HepG2 (cell line): Measurements from ENCODE around the gene SLC44A4. TPM values are rescaled to one million over a fixed set of nuclear protein-coding genes. Genes with fewer than 3 reads are reported as not detected.

ENCODE experiments used
- CHD4 ChIP-seq: fragments of 200-600 bp; sonication (generic); IDR thresholded peaks from 2 replicates; pipeline ENCODE4 v1.7.0; 2017; ENCODE audit warnings: mild to moderate bottlenecking, low read length, borderline replicate concordance
- KAT8 ChIP-seq: IDR thresholded peaks from 2 replicates; pipeline ENCODE4 v1.6.1; 2016; ENCODE audit warnings: missing genetic modification reagents, missing compliant biosample characterization
- KDM4B ChIP-seq: sonication (generic); formaldehyde crosslinking; IDR thresholded peaks from 2 replicates; pipeline ENCODE4 v1.4.0; 2020; ENCODE audit warnings: missing genetic modification reagents
- NCOA2 ChIP-seq: sonication (generic); formaldehyde crosslinking; IDR thresholded peaks from 2 replicates; pipeline ENCODE4 v1.8.0; 2022; ENCODE audit warnings: inconsistent platforms
- RBFOX2 ChIP-seq: fragments of 200-400 bp; formaldehyde crosslinking; IDR thresholded peaks from 2 replicates; pipeline ENCODE4 v1.6.1; 2017; ENCODE audit warnings: low read depth, mild to moderate bottlenecking, low read length
- SMAD3 ChIP-seq: sonication (generic); formaldehyde crosslinking; IDR thresholded peaks from 2 replicates; pipeline ENCODE4 v1.4.0; 2020; ENCODE audit warnings: missing genetic modification reagents
- TAF1 ChIP-seq: sonication (generic); formaldehyde crosslinking; IDR thresholded peaks from 2 replicates; pipeline ENCODE4 v1.4.0; 2020; ENCODE audit warnings: missing genetic modification reagents
- ZNF180 ChIP-seq: sonication (generic); formaldehyde crosslinking; IDR thresholded peaks from 2 replicates; pipeline ENCODE4 v1.4.0; 2020; ENCODE audit warnings: low read depth, missing genetic modification reagents, borderline replicate concordance
- ZNF263 ChIP-seq: sonication (generic); formaldehyde crosslinking; IDR thresholded peaks from 2 replicates; pipeline ENCODE4 v1.4.0; 2020; ENCODE audit warnings: missing genetic modification reagents
- ZNF430 ChIP-seq: sonication (generic); formaldehyde crosslinking; IDR thresholded peaks from 2 replicates; pipeline ENCODE4 v1.9.0; 2021; ENCODE audit warnings: mild to moderate bottlenecking, missing genetic modification reagents
- ZNF451 ChIP-seq: sonication (generic); formaldehyde crosslinking; IDR thresholded peaks from 2 replicates; pipeline ENCODE4 v1.5.0; 2020; ENCODE audit warnings: mild to moderate bottlenecking, missing genetic modification reagents
- polyA plus RNA-seq, 8 experiments: library from polyadenylated mRNA; depleted of rRNA in 3 of 8; stranded (reverse) in 7 of 8; unstranded in 1 of 8; fragments of >200 nt; fragmentation: Illumina TruSeq in 4 of 8; extraction: Trizol in 4 of 8; gene quantifications; 2 replicates each; pipeline versions ENCODE4 v1.2.1 to v1.2.3, GENCODE V29; 2011 to 2016; ENCODE audit warnings: low read depth in 4 of 8, missing spikeins in 1 of 8, mixed read lengths in 1 of 8; ENCODE audit not compliant: insufficient read depth in 1 of 8
- total RNA-seq, 5 experiments: library from RNA; depleted of rRNA; stranded (reverse); fragments of >200 nt; fragmentation: Illumina TruSeq; extraction: Trizol; gene quantifications; 2 replicates each; pipeline ENCODE4 v1.2.3, GENCODE V29; 2016; ENCODE audit warnings: low read depth in 1 of 5
- TF ChIP-seq, protein P1 (sequence below): sonication (generic); formaldehyde crosslinking; IDR thresholded peaks from 2 replicates; pipeline ENCODE4 v1.4.0; 2020; ENCODE audit warnings: missing genetic modification reagents
- TF ChIP-seq, protein P2 (sequence below): sonication (generic); formaldehyde crosslinking; IDR thresholded peaks from 2 replicates; pipeline ENCODE4 v1.5.1; 2020; ENCODE audit warnings: missing genetic modification reagents, mild to moderate bottlenecking, borderline replicate concordance
- TF ChIP-seq, protein P3 (sequence below): sonication (generic); formaldehyde crosslinking; IDR thresholded peaks from one replicate; pipeline ENCODE4 v1.5.1; 2020; ENCODE audit warnings: mild to moderate bottlenecking, missing genetic modification reagents; ENCODE audit errors: not compliant biosample characterization

Gene SLC44A4
- total and polyA plus RNA-seq, 2 of the 13 experiments (the other 11 are each of a cell fraction or from before 2014, with no cell fraction given), result 3.5 to 5.9 TPM

- TF ChIP-seq, protein P1, sequence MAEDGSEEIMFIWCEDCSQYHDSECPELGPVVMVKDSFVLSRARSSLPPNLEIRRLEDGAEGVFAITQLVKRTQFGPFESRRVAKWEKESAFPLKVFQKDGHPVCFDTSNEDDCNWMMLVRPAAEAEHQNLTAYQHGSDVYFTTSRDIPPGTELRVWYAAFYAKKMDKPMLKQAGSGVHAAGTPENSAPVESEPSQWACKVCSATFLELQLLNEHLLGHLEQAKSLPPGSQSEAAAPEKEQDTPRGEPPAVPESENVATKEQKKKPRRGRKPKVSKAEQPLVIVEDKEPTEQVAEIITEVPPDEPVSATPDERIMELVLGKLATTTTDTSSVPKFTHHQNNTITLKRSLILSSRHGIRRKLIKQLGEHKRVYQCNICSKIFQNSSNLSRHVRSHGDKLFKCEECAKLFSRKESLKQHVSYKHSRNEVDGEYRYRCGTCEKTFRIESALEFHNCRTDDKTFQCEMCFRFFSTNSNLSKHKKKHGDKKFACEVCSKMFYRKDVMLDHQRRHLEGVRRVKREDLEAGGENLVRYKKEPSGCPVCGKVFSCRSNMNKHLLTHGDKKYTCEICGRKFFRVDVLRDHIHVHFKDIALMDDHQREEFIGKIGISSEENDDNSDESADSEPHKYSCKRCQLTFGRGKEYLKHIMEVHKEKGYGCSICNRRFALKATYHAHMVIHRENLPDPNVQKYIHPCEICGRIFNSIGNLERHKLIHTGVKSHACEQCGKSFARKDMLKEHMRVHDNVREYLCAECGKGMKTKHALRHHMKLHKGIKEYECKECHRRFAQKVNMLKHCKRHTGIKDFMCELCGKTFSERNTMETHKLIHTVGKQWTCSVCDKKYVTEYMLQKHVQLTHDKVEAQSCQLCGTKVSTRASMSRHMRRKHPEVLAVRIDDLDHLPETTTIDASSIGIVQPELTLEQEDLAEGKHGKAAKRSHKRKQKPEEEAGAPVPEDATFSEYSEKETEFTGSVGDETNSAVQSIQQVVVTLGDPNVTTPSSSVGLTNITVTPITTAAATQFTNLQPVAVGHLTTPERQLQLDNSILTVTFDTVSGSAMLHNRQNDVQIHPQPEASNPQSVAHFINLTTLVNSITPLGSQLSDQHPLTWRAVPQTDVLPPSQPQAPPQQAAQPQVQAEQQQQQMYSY, result no peak
- TF ChIP-seq KAT8 (CRISPR knock-in tag), result peak; percentile 67
- TF ChIP-seq CHD4, result no peak
- TF ChIP-seq TAF1 (CRISPR knock-in tag), result peak; percentile 88
- TF ChIP-seq ZNF430 (CRISPR knock-in tag), result peak; percentile 43; the same call in 1 of the 2 replicates
- TF ChIP-seq, protein P2, sequence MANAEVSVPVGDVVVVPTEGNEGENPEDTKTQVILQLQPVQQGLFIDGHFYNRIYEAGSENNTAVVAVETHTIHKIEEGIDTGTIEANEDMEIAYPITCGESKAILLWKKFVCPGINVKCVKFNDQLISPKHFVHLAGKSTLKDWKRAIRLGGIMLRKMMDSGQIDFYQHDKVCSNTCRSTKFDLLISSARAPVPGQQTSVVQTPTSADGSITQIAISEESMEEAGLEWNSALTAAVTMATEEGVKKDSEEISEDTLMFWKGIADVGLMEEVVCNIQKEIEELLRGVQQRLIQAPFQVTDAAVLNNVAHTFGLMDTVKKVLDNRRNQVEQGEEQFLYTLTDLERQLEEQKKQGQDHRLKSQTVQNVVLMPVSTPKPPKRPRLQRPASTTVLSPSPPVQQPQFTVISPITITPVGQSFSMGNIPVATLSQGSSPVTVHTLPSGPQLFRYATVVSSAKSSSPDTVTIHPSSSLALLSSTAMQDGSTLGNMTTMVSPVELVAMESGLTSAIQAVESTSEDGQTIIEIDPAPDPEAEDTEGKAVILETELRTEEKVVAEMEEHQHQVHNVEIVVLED, result peak; percentile 57; the same call in 1 of the 2 replicates
- TF ChIP-seq ZNF263, result peak; percentile 25; the same call in 1 of the 2 replicates
- no peak for TF ChIP-seq KDM4B (CRISPR knock-in tag)
- peak; percentile 40; the same call in 1 of the 2 replicates for TF ChIP-seq NCOA2
- TF ChIP-seq ZNF180, result no peak
- peak; percentile 77 for TF ChIP-seq RBFOX2
- TF ChIP-seq, protein P3, sequence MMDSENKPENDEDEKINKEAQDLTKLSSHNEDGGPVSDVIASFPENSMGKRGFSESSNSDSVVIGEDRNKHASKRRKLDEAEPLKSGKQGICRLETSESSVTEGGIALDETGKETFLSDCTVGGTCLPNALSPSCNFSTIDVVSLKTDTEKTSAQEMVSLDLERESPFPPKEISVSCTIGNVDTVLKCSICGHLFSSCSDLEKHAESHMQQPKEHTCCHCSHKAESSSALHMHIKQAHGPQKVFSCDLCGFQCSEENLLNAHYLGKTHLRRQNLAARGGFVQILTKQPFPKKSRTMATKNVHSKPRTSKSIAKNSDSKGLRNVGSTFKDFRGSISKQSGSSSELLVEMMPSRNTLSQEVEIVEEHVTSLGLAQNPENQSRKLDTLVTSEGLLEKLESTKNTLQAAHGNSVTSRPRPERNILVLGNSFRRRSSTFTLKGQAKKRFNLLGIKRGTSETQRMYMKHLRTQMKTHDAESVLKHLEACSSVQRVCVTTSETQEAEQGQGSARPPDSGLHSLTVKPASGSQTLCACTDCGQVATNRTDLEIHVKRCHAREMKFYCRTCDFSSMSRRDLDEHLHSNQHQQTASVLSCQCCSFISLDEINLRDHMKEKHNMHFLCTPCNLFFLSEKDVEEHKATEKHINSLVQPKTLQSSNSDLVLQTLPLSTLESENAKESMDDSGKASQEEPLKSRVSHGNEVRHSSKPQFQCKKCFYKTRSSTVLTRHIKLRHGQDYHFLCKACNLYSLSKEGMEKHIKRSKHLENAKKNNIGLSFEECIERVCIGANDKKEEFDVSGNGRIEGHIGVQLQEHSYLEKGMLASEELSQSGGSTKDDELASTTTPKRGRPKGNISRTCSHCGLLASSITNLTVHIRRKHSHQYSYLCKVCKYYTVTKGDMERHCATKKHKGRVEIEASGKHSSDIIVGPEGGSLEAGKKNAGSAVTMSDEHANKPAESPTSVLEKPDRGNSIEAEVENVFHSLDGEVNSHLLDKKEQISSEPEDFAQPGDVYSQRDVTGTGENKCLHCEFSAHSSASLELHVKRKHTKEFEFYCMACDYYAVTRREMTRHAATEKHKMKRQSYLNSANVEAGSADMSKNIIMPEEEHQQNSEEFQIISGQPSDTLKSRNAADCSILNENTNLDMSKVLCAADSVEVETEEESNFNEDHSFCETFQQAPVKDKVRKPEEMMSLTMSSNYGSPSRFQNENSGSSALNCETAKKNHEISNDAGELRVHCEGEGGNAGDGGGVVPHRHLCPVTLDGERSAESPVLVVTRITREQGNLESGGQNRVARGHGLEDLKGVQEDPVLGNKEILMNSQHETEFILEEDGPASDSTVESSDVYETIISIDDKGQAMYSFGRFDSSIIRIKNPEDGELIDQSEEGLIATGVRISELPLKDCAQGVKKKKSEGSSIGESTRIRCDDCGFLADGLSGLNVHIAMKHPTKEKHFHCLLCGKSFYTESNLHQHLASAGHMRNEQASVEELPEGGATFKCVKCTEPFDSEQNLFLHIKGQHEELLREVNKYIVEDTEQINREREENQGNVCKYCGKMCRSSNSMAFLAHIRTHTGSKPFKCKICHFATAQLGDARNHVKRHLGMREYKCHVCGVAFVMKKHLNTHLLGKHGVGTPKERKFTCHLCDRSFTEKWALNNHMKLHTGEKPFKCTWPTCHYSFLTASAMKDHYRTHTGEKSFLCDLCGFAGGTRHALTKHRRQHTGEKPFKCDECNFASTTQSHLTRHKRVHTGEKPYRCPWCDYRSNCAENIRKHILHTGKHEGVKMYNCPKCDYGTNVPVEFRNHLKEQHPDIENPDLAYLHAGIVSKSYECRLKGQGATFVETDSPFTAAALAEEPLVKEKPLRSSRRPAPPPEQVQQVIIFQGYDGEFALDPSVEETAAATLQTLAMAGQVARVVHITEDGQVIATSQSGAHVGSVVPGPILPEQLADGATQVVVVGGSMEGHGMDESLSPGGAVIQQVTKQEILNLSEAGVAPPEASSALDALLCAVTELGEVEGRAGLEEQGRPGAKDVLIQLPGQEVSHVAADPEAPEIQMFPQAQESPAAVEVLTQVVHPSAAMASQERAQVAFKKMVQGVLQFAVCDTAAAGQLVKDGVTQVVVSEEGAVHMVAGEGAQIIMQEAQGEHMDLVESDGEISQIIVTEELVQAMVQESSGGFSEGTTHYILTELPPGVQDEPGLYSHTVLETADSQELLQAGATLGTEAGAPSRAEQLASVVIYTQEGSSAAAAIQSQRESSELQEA (CRISPR knock-in tag), result peak; percentile 66
- peak; percentile 67; the same call in 1 of the 2 replicates for TF ChIP-seq SMAD3 (CRISPR knock-in tag)
- 0 out of 2 replicates have a peak, but pooled peaks have one; percentile 35 for TF ChIP-seq ZNF451 (CRISPR knock-in tag)
Measured at GRCh38 chr6:31815025-31815838, 63.6 kb downstream of the SLC44A4 start, which contains the start of the genes HSPA1A and HSPA1L (continued).
